TTC549 (cell line): Measurements from ENCODE around the gene POLN.

Source experiments
- FAIRE-seq: peaks from 2 replicates; lab custom pipeline; 2012; peaks lifted over from hg19 to GRCh38; lab: Jason Lieb, UNC

POLN gene

DNA sequence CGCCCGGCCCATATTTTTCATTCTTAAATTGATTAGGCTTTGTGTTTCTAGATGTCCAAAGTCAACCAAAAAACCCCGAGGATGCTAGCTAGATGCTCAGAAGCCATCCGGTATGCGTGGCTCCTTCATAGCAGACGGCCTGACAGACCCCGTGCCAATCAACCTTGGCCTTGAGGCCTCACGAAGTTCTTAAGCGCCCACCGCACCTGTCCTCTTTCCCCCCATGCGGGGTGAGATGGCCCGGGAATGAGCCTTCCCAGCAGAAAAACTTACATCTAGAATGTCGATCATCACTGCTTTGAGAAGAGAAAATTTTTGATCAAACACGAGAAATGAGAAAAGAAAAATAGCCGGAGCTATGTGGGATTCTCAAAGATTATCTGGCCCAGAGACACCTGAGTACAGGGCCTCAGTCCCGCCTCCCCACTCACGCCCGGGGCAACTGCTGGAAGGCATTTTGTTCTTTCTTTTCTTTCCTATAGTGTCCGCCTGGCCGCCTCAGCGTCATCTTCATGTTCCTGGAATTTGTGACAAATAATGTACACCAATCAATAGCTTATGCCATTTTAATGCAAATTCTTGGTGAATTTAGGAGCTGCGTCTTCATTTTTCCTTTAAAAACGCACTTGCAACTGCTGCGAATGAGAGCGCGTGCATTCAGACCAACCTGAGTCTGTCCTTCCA lies 184.4 kb downstream of the POLN start:
- no peak for FAIRE-seq

DNA sequence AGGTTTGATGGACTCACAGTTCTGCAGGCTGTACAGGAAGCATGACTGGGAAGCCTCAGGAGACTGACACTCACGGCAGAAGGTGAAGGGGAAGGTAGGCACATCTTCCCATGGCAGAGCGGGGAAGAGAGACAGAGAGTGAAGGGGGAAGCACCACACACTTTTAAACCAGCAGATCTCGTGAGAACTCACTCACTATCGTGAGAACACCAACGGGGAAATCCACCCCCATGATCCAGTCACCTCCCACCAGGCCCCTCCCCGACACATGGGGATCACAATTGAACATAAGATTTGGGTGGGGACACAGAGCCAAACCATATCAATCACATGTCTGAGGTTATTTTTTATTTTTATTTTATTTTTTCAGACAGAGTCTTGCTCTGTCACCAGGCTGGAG lies 187.7 kb downstream of the POLN start:
- FAIRE-seq, result no peak

DNA sequence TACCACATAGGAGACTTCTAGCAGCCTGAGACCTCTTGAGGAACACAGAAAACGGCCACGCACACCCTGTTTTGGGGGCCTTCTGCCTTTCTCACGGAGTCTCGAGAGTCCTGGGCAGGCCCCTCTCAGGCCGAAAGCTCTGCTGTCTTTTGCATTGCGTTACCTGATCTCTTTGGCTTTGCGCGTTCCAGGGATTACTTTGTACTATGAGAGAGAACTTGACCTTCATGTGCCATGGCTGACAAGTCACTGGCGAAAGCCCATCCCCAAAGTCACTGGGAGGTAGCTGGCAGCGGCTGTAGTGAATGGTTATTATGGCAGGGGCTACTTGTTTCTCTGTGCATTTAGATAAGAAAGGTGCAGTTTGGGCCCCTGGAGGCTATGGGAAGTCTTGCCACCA lies 190.8 kb downstream of the POLN start:
- no peak for FAIRE-seq

DNA sequence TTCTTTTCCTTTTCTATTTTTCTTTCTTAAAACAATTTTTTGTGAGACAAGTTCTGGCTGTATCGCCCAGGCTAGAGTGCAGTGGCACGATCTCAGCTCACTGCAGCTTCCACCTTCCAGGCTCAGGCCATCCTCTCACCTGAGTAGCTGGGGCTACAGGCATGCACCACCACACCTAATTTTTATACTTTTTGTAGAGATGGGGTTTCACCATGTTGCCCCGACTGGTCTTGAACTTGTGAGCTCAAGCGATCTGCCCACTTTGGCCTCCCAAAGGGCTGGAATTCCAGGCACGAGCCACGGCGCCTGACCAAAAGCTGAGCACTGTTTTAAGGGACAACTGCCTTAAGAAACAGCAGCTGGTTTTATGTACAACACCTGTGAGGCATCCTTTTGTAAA lies 192.1 kb downstream of the POLN start:
- no peak for FAIRE-seq

DNA sequence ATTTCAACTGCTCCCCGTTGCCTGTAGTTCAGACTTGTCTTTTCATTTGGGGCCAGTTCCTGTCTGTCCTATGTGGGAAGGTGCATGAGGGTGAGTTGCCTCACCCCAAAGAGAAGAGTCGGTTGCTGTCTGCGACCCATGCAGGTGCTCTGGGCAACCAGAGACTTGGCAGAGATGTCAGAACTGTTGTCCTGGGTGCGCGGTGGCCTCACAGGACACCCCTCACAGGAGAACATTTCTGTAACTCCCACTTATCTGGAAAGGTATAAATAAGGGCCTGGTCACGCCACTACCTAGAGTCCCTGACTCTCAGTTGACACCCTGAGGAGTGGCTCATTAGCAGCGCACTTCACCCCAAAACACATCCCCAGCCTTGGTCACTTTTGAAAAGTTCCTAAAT lies 192.5 kb downstream of the POLN start:
- no peak for FAIRE-seq

DNA sequence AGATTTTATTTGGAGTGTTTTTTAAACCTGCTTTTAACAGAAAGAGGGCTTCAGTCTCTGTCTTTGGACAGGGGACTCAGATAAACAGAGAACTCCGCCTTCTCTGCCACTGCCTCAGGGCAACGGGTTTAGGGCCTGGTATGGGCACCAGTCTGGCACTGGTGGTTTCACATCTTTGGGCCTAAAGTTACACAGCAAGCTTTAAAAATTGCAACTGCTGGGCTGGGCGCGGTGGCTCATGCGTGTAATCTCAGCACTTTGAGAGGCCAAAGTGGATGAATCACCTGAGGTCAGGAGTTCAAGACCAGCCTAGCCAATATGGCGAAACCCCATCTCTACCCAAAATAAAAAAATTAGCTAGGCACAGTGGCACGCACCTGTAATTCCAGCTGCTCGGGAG lies 193.1 kb downstream of the POLN start:
- FAIRE-seq, result no peak

DNA sequence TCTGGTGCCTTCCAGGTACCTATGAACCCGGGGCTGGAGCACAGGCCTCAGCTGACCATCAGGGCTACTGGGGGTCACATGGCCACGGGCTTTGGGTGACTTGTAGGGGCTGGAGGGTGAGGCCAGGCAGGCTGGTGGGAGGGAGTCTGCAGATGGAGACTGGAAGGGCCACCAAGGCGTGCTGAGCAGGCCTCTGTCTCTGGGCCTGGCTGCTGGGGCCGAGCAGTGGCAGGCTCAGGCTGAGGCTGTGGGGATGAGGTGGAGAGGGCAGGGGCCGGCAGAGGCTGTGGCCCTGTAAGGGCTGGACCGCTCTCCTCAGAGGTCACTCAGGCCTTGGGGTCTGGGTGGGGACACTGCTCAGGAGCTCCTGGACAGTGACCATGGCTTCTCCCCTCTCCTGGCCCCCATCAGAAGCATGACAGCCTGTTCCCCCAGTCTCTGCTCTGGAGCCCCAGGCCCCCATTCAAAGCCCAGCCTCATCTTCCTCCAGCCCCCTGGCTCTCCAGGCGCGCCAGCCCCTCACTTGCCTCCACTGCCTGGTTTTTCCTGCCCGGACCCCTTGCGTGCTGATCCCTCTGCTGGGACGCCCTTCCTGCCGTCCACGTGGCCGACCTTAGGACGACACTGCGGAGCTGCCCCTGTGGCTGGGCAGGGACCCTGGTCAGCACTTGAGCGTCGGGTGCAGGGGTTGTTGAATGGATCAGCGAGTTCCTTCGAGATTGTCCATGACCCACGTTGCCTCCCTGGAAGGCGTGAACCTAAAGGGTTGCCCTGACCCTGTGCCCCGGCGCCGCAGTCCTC lies 193.9 kb downstream of the POLN start:
- no peak for FAIRE-seq

DNA sequence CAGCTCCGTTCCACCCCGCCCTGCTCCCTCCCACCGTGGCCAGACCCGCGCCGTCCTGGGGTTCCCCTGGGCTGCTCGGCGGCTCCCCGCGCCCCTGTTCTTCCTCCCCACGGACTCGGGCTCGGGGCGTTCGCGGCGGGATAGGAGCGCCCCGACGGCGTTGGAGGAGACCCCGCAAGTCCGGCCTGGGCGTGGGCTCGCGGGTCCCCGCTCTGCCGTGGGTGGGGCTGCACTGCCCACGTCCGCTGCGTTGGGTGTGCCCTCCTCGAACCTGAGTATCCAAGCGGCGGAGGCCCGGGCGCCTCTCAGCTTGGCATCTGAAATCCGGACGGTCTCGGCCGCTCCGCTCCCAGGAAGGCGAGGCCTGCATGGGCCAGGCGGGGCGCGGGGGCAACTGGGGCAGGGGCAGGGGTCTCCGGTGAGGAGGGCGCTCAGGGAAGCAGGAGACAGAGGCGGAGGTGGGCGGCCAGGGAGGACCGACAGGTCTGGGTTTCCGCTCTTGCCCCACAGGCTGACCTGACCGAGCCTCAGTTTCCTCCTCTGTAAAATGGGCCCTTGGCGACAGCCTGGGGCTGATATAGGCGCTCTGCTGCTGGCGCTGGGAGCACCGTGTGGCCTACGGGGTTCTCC lies 194.8 kb downstream of the POLN start:
- no peak for FAIRE-seq

DNA sequence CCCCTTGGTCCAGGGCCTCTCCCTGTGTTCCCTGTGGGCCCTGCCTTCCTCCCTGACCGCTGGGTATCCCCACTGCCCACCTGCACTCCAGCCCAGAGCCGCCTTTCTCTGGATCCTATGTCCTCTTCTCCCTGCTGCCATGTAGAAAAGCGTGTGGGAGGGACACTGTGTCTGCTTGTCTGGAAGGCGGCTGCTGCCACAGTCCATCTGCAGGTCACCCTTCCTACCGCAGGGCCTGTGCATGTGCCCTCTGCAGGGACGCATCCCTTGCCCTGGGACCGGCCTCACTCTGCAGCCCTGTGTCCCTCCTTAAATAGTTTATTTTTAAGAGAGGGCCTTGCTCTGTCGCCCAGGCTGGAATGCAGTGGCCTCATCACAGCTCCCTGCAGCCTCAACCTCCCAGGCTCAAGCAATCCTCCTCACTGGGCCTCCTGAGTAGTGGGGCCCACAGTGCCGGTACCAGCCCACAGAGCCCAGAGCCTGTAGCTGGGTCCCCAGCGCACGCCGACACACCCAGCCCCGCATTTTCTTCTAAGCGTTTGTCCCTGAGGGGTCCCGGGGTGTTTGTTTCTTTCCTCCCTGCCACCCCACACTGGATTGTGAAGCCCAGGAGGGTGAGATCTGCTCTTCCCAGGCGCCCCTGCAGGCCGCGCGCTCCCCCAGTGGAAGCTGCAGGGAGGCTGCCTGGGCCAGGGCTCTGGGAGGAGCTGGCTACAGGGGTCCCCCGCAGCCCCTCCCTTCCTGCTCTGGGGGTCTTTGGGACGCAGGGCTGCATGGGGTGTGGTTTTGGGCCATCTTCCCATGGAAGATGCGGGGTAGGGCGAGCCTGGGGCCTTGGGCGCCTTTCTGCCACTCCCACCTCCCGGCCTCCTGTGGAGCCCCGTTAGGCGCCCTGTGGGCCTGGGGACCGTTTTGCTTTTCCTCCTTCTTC lies 195.6 kb downstream of the POLN start:
- no peak for FAIRE-seq

DNA sequence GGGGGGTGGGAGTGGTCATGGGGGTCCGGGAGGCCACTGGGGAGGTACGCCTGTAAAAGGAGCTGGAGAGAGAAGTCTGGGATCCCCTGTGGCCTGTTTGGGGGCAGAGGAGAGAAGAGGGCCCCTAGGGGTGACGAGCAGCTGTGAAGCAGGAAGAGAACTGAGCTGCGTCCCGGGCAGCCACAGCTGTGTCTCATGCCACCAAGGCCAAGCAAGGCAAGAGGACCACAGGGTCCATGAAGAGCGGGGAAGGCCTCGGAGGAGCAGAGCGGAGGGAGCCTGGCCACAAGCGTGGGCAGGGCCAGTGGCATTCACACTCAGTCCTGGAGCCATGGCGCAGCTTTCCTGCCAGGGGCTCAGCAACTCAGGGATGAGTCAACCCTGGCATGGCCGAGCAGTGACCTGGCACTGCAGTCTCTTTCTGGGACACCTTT lies 196.4 kb downstream of the POLN start:
- no peak for FAIRE-seq

DNA sequence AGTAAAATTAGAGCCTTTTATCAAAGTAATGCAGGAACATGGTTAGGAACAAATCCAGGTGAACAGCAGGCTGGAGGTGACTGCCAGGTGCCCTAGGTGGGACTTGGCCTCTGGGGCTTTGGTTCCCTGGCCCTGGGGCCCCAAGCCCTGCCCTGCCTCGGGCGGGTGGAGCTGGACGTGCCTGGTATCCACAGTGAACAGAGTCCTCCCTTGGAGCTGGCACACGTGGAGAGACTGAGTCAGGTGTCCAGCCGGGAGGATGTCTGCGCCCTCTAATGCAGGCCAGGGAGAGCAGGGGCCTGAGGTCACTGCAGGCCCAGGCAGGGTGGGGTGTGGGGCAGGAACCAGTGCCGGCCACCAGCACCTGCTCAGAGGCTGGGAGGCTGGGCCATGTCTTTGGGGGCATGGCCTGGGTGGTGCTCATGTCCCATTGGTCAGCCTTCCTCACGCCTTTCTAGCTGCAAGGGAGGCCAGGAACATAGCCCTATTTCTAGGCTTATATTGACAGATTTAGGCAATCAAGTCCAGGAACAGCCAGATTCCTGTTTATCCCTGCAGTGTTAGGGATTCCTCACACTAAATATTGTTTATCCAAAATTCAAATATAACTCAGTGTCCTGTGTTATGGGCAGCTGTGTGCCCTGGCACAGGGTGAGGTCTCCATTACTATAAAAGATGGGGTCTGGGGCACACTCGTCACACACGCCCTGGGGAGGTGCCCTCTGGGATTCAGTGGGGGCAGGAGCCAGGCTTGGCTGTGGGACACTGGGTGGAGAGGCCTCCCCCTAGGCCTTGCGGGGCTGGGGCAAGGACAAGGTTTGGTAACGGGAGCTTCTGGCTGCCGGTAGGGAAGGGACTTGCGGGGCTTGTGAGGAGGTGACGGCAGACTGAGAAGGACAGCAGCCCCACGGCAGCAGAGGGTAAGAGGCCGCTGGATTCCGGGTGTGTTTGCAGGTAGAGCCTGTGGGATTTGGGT lies 197.1 kb downstream of the POLN start:
- no peak for FAIRE-seq

DNA sequence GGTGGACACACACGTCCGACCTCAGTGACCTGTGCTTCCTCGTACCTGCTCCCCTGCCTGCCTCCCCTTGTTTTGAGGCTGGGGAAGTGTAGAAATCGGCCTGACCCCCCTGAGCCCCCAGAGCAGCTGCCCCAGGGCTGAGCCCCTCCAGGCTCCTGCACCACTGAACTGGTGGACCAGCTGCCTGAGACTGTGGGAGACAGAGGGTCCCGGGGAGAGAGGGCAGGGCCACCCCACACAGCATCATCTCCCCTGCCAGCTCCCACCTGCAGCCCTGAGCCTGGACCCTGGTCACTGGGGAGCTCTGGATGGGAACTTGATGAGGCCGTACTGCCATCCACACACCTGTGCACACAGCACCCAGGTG lies 197.8 kb downstream of the POLN start:
- no peak for FAIRE-seq

DNA sequence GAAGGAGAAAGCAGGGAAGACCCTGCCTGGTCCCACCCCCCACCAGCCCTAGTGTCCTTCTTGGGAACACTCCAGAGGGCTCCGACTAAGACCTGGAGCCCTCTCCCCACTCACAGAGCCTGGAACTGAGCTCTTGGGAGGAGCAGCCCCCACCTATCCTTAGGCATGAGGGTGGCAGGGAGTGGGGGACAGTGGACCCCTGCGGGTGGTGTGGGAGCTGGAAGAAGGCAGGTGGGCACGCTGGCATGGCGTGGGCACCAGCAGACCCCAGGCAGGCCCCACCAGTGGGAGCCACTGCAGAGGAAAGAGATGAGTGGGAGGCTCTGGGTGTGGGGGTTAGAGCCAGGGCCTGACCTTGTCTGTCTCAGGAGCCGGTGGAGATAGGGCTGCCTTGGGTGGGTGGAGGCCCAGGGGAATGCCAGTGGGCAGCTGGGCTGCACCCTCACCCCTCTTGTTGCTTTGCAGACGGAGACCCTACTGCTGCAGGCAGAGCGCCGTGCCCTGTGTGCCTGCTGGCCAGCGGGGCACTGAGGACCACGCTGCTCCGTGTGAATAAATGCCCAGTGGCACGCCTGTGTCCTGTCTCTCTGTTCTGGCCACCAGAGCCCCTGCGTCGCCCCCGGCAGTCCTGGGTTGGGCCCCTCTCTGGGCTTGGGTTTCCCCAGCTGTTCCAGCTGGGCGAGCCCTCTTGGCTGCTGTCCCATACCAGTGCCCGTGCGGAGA lies 198.4 kb downstream of the POLN start:
- no peak for FAIRE-seq

DNA sequence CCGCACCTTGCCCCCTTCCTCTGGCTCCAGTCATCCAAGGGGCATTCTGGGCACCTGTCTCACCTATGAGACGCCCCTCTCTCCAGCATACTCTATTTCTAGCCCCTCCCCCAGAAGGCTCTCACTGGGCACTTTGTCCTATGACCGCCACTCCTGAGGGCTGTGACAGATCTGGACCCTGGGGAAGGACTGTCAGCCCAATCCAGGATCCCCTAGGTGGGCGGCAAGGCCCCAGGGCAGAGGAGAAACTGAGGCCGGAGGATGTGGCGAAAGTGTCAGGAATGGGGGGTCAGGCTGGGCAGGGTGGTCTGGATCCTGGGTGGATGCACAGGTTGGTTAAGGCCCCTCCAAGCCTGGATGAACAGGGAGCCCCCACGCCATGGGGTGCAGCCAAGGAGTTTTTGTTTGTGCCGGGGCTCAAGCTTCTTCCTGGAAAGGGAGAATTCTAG lies 198.9 kb downstream of the POLN start:
- no peak for FAIRE-seq

DNA sequence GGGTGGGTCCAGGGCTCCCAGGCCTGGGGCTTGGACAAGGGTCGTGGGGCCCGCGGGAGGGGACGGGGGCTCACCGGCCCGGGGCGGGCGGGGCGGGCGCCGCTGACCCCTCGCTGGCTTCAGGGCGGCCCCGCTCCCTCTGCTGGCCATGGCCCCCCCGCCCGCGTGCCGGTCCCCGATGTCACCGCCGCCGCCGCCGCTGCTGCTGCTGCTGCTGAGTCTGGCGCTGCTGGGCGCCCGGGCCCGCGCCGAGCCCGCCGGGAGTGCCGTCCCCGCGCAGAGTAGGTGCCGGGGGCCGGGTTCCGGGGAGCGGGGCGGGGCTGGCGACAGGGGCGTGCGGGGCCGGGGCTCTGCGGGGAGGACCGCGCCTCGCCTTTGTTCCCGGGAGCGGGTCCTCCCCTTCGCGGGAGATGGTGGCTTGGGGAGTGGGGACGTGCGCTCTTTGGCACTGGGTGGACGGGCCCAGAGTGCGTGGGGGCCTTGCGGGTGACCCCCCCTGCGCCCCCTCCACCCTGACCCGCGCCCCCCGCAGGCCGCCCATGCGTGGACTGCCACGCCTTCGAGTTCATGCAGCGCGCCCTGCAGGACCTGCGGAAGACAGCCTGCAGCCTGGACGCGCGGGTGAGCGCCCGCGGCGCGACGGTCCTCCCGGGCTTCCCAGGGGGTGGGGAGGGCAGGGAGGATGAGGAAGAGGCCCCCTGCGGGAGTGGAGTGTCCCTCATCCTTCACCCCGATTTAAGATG lies 199.5 kb downstream of the POLN start:
- FAIRE-seq, result no peak

DNA sequence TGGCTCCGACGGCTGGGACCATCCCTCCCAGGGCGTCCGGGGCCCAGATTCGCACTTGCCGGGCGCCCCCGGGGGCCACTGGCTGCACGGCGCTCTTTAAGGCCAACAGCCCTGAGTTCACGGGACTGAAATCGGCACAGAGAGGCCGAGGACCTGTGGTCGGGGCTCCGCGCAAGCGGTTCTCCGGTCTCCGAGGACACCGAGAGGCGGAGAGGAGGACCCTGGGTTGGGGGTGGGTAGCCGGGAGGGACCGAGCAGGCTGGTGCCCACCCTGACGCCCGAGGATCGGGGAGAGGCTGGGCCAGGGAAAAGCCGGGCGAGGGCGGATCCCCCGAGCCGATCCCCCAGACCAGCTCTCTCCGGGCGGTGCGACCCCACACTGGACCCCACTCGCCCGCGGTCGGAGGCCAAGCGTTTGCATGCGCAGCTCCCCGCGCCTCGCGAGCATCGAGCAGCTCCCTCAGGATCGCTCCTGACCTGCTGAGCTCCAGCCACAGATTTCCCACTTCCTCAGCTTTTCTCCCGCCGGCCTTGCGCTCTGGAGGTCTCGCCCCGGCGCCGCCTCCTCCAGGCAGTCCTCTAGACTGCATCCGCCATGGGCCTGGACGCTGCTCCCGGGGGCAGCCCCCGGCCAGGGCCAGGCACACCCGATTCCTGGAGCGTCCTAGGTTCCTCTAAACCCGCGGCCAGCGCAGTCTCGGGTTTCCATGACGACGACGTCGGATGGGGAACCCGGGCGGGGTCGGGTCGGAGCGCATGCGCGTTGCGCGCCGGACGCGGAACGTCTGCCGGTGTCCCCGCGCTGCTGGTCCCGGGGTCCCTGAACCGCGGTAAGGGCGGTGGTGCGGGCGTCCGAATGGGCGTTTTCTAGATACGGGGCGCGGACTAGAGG lies 200.4 kb downstream of the POLN start:
- no peak for FAIRE-seq

DNA sequence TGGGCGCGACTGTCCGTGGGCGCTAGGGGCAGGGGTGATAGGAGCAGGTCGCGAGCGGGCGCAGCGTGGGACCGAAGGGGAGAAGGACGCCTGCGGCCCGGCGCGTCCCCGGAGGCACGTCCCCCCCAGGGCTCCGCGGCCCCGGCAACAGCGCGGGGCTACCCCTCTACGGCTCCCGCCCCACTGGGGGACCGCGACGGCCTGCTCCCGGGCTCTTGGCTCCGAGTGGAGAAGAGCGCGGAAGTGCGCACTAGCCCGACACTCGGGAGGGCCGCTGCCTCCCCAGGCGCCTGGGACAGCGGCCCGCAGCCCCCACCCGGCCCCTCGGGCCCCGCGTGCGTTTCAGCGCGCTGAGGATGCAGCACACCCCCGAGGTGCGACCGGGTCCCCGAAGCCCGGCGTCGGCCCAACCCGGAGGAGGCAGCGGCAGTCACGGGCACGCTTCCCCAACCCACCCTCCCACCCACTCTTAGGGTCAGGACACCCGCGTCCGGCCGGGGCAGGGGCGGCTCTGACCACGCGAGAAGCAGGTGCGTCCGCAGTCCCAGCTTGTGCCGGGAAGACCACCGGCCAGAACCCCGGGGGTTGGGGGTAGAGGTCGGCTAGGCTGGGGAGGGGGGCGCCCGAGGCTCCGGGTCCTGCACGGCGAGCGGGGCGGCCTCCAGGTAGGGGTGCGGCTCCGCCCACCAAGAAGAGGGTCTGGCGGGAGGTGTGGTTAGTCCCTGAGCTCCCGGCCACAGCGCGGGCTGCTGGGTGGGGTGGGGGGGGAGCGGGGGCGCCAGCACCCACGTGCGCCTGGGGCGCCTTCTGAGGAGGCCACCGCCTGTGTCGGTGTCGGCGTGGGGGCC lies 201.3 kb downstream of the POLN start:
- no peak for FAIRE-seq

DNA sequence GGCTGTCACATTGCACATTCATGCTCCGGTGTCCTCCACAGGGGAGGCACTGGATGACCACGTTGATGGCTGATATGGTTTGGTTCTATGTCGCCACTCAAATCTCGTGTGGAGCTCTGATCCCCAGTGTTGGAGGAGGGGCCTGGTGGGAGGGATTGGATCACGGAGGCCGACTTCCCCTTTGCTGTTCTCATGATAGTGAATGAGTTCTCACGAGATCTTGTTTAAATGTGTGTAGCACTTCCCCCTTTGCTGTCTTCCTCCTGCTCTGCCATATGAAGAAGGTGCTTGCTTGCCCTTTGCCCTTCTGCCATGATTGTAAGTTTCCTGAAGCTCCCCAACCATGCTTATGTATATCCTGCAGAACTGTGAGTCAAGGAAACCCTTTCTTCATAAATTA lies 205.1 kb downstream of the POLN start:
- no peak for FAIRE-seq
